IPS-15b (cell line): Measurements from ENCODE around the gene SLC35F5.
"Not testable (repeated sequence)": the region's sequence is repeated elsewhere in the genome, so short reads cannot be mapped to it uniquely, and the experiment has no call there.

Source experiments
- H3K27me3 ChIP-seq: one replicate; pipeline ENCODE4 v1.6.1; 2013; ENCODE audit warnings: low read length; ENCODE audit not compliant: control insufficient read depth, insufficient read depth
- H3K36me3 ChIP-seq: one replicate; pipeline ENCODE4 v1.6.1; 2013; ENCODE audit warnings: low read length; ENCODE audit not compliant: control insufficient read depth, insufficient read depth
- H3K4me1 ChIP-seq: one replicate; pipeline ENCODE4 v1.6.1; 2013; ENCODE audit warnings: mild to moderate bottlenecking, low read length; ENCODE audit not compliant: control insufficient read depth, insufficient read depth
- H3K4me3 ChIP-seq: one replicate; pipeline ENCODE4 v1.5.1; 2013; ENCODE audit warnings: low read depth, low read length
- H3K9ac ChIP-seq: one replicate; pipeline ENCODE4 v1.6.1; 2013; ENCODE audit warnings: low read depth, mild to moderate bottlenecking, low read length
- H3K9me3 ChIP-seq: one replicate; pipeline ENCODE4 v1.6.1; 2013; ENCODE audit warnings: mild to moderate bottlenecking, low read length; ENCODE audit not compliant: control insufficient read depth, insufficient read depth

SLC35F5 gene

GRCh38 chr2:113705982-113706523, 50.4 kb downstream of the SLC35F5 start:
- no peaks in the 10 kb centered on the region for H3K36me3 ChIP-seq
- no peaks in the 10 kb centered on the region for H3K9me3 ChIP-seq
- no peak overlapping the region for H3K9ac ChIP-seq
- H3K4me3 ChIP-seq = no peak overlapping the region
- H3K27me3 ChIP-seq = no peaks in the 10 kb centered on the region
- H3K4me1 ChIP-seq = no peaks in the 10 kb centered on the region

GRCh38 chr2:113704300-113704993, 52.0 kb downstream of the SLC35F5 start:
- H3K9ac ChIP-seq, H3K9me3 ChIP-seq, H3K4me3 ChIP-seq, H3K36me3 ChIP-seq, H3K4me1 ChIP-seq, H3K27me3 ChIP-seq: not testable (repeated sequence)

- Histone ChIP-seq H3K4me1 (no peaks in the 10 kb centered on the region), H3K27me3 (no peaks in the 10 kb centered on the region), H3K4me3 (no peak overlapping the region), H3K36me3 (no peaks in the 10 kb centered on the region), H3K9ac (no peak overlapping the region), H3K9me3 (no peaks in the 10 kb centered on the region)
Observed at GRCh38 chr2:113703386-113704299, 52.8 kb downstream of the SLC35F5 start.

GRCh38 chr2:113700186-113700841, 56.1 kb downstream of the SLC35F5 start:
- Histone ChIP-seq H3K4me3 (no peak overlapping the region), H3K27me3 (no peaks in the 10 kb centered on the region), H3K9me3 (no peaks in the 10 kb centered on the region), H3K36me3 (no peaks in the 10 kb centered on the region), H3K4me1 (no peaks in the 10 kb centered on the region), H3K9ac (no peak overlapping the region)

- Histone ChIP-seq H3K36me3 (no peaks in the 10 kb centered on the region), H3K4me3 (no peak overlapping the region), H3K4me1 (no peaks in the 10 kb centered on the region), H3K9ac (no peak overlapping the region), H3K9me3 (no peaks in the 10 kb centered on the region), H3K27me3 (no peaks in the 10 kb centered on the region)
Observed at GRCh38 chr2:113698892-113699447, 57.5 kb downstream of the SLC35F5 start.

- H3K4me3 ChIP-seq, H3K36me3 ChIP-seq, H3K4me1 ChIP-seq, H3K27me3 ChIP-seq, H3K9me3 ChIP-seq, H3K9ac ChIP-seq: not testable (repeated sequence)
Observed at GRCh38 chr2:113698251-113698650, 58.2 kb downstream of the SLC35F5 start.

- Histone ChIP-seq H3K27me3 (no peaks in the 10 kb centered on the region), H3K9ac (no peak overlapping the region), H3K9me3 (no peaks in the 10 kb centered on the region), H3K4me3 (no peak overlapping the region), H3K4me1 (no peaks in the 10 kb centered on the region), H3K36me3 (no peaks in the 10 kb centered on the region)
Observed at GRCh38 chr2:113697516-113697915, 58.9 kb downstream of the SLC35F5 start.

- no peaks in the 10 kb centered on the region for H3K36me3 ChIP-seq
- no peak overlapping the region for H3K4me3 ChIP-seq
- no peaks in the 10 kb centered on the region for H3K27me3 ChIP-seq
- H3K9me3 ChIP-seq = no peaks in the 10 kb centered on the region
- no peaks in the 10 kb centered on the region for H3K4me1 ChIP-seq
- H3K9ac ChIP-seq = no peak overlapping the region
Observed at GRCh38 chr2:113694438-113694837, 62.0 kb downstream of the SLC35F5 start.

- H3K9ac ChIP-seq = no peak overlapping the region
- H3K4me3 ChIP-seq = no peak overlapping the region
- H3K27me3 ChIP-seq = no peaks in the 10 kb centered on the region
- no peaks in the 10 kb centered on the region for H3K36me3 ChIP-seq
- H3K4me1 ChIP-seq = no peaks in the 10 kb centered on the region
- no peaks in the 10 kb centered on the region for H3K9me3 ChIP-seq
Observed at GRCh38 chr2:113692698-113693428, 63.6 kb downstream of the SLC35F5 start.

- not testable (repeated sequence) for H3K9ac ChIP-seq, H3K27me3 ChIP-seq, H3K4me3 ChIP-seq, H3K36me3 ChIP-seq, H3K9me3 ChIP-seq, H3K4me1 ChIP-seq
Observed at GRCh38 chr2:113690871-113691270, 65.6 kb downstream of the SLC35F5 start.

- Histone ChIP-seq H3K4me1 (no peaks in the 10 kb centered on the region), H3K9me3 (no peaks in the 10 kb centered on the region), H3K27me3 (no peaks in the 10 kb centered on the region), H3K4me3 (no peak overlapping the region), H3K36me3 (no peaks in the 10 kb centered on the region), H3K9ac (no peak overlapping the region)
Observed at GRCh38 chr2:113686537-113686936, 69.9 kb downstream of the SLC35F5 start.
